Testis (tissue), 3 donors: ENCODE results near the gene NOMO2. TPM values are rescaled to one million over a fixed set of nuclear protein-coding genes. Genes with fewer than 3 reads are reported as not detected.
"Not testable (repeated sequence)": the region's sequence is repeated elsewhere in the genome, so short reads cannot be mapped to it uniquely, and the experiment has no call there.

ENCODE experiments used
- DNase-seq: peaks from one replicate; pipeline ENCODE4 v3.0.0-alpha.2; 2019
- H3K27ac ChIP-seq, 2 donors: fragments of 200-600 bp; sonication (generic); one replicate each; pipeline ENCODE4 v1.5.1; 2019
- H3K27me3 ChIP-seq: fragments of 200-600 bp; sonication (generic); one replicate; pipeline ENCODE4 v1.5.1; 2019
- H3K36me3 ChIP-seq: fragments of 200-600 bp; sonication (generic); one replicate; pipeline ENCODE4 v1.5.1; 2017; ENCODE audit warnings: low read depth; ENCODE audit errors: missing control alignments
- H3K4me1 ChIP-seq: fragments of 200-600 bp; sonication (generic); one replicate; pipeline ENCODE4 v1.5.1; 2019
- H3K4me3 ChIP-seq, 2 donors: fragments of 200-600 bp; sonication (generic); one replicate each; pipeline ENCODE4 v1.5.1; 2017 to 2019
- H3K9me3 ChIP-seq: fragments of 200-600 bp; sonication (generic); one replicate; pipeline ENCODE4 v1.5.1; 2017
- WGBS, 2 donors: methylation state at CpG; one replicate each; pipeline ENCODE4 v1.1.5; 2018; 5-methylcytosine and 5-hydroxymethylcytosine counted together
- intact Hi-C: fragments of 100-400 bp; cut with DNase I; formaldehyde crosslinking; loops from one replicate; pipeline ENCODE4 v1.15.1; 2023; ENCODE audit warnings: low total_unique reads
- polyA plus RNA-seq: library from polyadenylated mRNA; stranded (reverse); fragments of 350-450 nt; fragmentation: Illumina TruSeq; extraction: RNeasy Lipid Tissue Mini Kit (QIAGEN cat#74804); gene quantifications from one replicate; pipeline ENCODE4 v1.2.3, GENCODE V29; 2014; ENCODE audit warnings: low read depth, low replicate concordance; ENCODE audit not compliant: insufficient read depth
- total RNA-seq, 2 donors: library from RNA; depleted of rRNA; stranded (reverse); fragments of >200 nt; gene quantifications; one replicate each; pipeline ENCODE4 v1.2.3, GENCODE V29; 2016

Gene NOMO2
- total and polyA plus RNA-seq, 3 donors from 2014 or later = 57.0 to 108 (median 81.6) TPM

DNA sequence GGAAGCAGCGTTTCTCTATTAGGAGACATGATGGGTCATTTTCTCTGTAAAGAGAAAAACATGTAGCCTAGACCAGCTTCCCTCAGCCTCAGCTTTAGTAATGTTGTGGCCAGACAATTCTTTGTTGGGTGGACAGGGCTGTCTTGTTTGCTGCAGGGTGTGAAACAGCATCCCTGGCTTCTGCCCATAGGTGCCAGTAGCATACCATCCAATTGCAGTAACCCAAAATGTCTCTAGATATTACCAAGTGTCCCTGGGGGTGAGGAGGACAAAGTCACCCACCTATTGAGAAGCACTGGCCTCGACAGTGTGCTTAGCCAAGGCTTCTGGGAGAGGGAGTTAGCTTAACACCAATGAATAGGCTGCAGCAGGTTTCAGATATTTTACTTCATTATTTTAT is 14.0 kb upstream of the NOMO2 start:
- WGBS, 2 donors = 53 to 75% methylated on average over 1 of the region's 2 CpGs
- H3K27me3 ChIP-seq, H3K36me3 ChIP-seq, H3K4me3 ChIP-seq, H3K4me1 ChIP-seq, H3K9me3 ChIP-seq, DNase-seq, H3K27ac ChIP-seq, intact Hi-C loops: not testable (repeated sequence)

DNA sequence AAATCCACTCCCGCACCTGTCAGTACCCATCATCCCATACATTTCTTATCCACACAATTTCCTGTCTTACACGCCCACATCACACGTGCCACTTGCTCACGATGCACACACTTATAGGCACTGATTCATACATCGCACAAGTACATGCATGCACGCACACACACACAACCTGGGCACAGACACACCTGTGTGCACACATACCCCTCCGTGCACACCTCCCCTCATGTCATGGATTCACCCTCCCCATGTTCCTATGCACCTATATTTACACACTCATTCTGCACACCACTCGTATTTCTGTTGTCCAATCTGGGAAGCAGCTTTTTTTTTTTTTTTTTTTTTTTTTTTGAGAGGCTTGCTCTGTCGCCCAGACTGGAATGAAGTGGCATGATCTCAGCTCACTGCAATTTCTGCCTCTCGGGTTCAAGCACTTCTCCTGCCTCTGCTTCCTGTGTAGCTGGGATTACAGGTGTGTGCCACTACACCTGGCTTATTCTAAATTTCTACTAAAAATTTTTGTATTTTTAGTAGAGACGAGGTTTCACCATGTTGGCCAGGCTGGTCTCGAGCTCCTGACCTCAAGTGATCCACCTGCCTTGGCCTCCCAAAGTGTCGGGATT is 13.5 kb upstream of the NOMO2 start:
- WGBS, 2 donors = 86 to 87% methylated on average over 8 to 12 of the region's 13 CpGs
- H3K9me3 ChIP-seq, H3K36me3 ChIP-seq, H3K4me1 ChIP-seq, DNase-seq, H3K27me3 ChIP-seq, H3K4me3 ChIP-seq, H3K27ac ChIP-seq, intact Hi-C loops: not testable (repeated sequence)

DNA sequence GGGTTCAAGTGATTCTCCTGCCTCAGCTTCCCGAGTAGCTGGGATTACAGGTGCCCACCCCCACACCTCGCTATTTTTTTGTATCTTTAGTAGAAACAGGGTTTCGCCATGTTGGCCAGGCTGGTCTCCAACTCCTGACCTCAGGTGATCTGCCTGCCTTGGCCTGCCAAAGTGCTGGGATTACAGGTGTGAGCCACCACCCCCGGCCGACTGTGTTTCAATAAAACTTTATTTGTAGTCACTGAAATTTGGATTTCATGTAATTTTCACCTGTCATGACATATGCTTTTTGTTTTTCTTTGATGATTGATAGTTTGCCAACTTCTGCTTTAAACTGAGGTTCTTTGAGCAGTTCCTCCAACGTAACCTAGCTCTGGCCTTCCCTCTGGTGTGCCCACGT is 12.0 kb upstream of the NOMO2 start:
- H3K9me3 ChIP-seq, H3K27ac ChIP-seq, H3K36me3 ChIP-seq, H3K4me3 ChIP-seq, intact Hi-C loops, H3K4me1 ChIP-seq, DNase-seq, H3K27me3 ChIP-seq: not testable (repeated sequence)
- WGBS, 2 donors = 88 to 89% methylated on average over 3 to 5 of the region's 7 CpGs

DNA sequence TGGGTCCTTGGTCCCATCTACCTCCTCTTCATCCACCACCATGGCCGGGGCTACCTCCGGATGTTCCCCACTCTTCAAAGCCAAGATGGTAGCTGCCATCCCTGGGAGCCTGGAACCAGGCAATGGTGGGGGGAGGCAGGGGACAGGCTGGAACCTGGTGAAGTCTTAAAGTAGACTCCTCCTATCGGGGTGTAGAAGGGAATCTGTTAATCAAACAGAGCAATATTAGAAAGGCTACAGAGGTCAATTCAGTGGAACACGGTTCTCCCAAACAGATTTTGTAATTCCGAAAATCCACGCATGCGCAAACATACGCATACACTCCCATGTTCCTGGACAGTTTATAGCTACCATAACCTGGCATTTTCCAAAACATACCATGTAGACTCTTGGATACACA is 11.1 kb upstream of the NOMO2 start:
- H3K27me3 ChIP-seq, intact Hi-C loops: not testable (repeated sequence)
- WGBS, 2 donors = 76 to 93% methylated on average over 3 of the region's 8 CpGs

DNA sequence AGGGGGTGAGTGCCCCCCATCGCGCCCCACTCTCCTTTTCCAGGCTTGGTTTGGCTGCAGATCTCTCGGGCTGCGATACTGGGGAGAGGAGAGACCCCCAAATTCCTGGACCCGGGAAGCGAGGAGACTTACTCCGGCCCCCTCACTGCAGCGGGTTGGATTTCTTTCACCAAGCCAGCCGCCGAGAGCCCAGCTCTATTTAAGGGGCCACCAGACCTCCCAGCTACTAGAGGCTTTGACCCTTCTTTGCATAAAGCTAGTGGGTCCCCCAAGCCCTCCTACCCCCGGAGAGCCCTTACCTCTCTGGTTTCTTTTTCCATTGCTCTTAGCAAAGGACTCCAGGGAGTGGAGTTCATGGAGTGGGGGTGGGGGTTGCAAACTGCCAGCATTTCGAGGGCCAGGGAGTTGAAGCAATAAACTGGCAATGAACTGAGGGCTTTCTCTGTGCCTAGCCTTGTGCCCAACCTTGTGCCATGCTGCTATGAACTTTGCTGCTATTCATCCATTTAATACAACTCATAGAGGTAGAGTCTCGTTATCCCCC is 9.5 kb upstream of the NOMO2 start:
- H3K9me3 ChIP-seq, H3K27ac ChIP-seq, DNase-seq, H3K4me1 ChIP-seq, intact Hi-C loops, H3K36me3 ChIP-seq, H3K27me3 ChIP-seq: not testable (repeated sequence)
- WGBS, 2 donors = 18% methylated on average over 7 of the region's 13 CpGs; no CpG with 5 or more reads in 1 of the 2 donors
- peak overlapping the region in 1 of 2 donors; percentile 7 for H3K4me3 ChIP-seq

More for the DNA sequence above, 11.1 kb upstream of the NOMO2 start:
- not testable (repeated sequence) for H3K27ac ChIP-seq, DNase-seq, H3K9me3 ChIP-seq, H3K4me3 ChIP-seq, H3K4me1 ChIP-seq, H3K36me3 ChIP-seq

DNA sequence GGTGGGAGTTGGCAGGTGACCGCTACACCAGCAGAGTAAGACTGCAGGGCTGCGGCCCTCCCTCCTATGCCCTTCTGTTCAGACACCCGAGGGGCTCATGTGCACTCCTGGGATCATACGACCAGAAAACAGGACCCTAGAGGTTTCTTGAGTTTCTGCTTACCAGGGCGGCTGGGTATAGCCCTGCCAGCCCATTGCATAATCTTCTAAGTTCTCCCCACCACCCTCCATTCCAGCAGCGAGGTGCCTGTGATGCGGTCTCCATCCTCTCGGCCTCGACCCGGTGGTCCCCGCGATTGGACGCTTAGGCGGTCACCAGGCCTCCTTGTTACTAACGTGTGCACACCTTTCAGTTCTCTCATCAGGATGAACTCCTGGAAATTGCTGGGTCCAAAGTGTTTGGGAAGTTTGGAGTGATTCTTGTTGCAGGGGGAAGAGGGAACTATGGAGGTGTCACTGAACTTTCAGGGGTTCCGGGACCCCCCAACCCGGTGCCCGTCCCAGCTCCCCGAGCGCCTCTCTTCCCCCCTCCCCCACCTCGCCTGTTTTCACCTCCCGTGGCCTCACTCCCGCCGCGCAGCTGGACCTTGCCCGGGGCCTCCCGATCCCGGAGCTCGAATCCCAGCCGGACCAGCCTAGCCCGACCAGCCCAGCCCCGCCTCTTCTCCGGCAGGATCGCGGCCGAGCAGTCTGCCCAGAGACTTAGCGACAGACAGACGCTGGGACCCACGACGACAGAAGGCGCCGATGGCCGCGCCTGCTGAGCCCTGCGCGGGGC is 8.8 kb upstream of the NOMO2 start:
- H3K9me3 ChIP-seq, H3K27ac ChIP-seq: not testable (repeated sequence)

DNA sequence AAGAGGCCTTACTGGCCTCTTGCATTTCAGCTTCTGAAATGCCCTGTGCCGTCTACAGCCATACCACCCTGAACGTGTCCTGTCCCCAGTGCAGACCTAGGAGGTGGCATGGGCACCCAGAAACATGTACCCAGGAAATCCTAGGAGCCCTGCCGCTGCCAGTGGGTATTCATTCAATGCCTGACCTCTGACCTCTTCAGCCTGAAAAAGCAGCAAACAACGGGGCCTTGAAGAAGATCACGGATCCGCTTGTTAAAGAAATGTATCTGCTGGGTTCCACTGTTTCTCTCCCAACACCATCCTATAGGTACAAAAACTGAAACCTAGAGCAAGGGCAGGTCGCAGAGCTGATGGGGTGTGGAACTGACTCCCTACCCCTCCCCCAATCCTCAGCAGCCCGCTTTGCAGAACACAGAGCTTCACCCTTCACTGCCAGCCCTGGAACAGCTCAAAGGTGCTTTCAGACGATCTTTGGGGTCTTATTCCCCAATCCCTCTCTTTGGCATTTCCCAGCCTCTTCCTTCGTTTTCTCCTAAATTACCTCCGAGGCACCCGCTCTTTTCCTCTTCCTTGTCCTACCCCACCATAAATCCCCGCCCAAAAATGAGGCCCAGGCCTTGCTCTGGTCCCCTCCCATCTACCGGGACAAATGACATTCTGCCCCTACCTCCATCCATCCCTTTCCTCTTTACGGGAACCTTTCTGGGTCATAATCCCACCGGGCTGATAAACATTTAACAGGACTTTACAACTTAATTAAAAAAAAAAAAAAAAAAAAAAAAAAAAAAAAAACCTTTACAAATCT is 1.3 kb downstream of the NOMO2 start:
- H3K27me3 ChIP-seq, H3K4me1 ChIP-seq, DNase-seq, H3K27ac ChIP-seq, H3K36me3 ChIP-seq, H3K9me3 ChIP-seq, H3K4me3 ChIP-seq, intact Hi-C loops: not testable (repeated sequence)
- 28 to 31% methylated on average over 10 to 16 of the region's 16 CpGs for WGBS, 2 donors

More for the DNA sequence above, 8.8 kb upstream of the NOMO2 start:
- intact Hi-C loops, H3K27me3 ChIP-seq, H3K36me3 ChIP-seq, H3K4me1 ChIP-seq, DNase-seq: not testable (repeated sequence)
- 7 to 10% methylated on average over 13 to 19 of the region's 46 CpGs for WGBS, 2 donors
- peak overlapping the region in 1 of 2 donors; percentile 7 for H3K4me3 ChIP-seq

DNA sequence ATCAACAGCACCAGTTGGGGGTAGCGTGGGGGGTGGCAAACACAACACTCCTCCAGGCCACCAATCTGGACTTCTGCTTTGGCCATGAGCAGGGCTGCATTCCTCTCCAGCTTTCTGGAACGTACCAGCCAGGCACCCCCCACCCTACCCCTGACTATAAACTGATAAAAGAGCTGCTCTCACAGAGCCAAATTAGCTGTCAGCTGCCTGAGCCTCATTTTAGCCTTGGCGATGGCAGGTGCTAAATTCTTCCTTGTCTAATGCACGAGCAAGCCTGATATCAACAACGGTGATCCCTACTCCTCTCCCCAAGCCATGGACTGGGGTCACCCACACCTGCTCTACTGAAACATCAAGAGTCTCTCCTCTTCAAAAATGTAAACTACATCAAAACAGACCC is 8.2 kb downstream of the NOMO2 start:
- DNase-seq, H3K4me1 ChIP-seq, H3K27ac ChIP-seq, intact Hi-C loops, H3K36me3 ChIP-seq, H3K27me3 ChIP-seq, H3K9me3 ChIP-seq, H3K4me3 ChIP-seq: not testable (repeated sequence)
- WGBS, 2 donors = 58% methylated on average over 2 of the region's 5 CpGs; no CpG with 5 or more reads in 1 of the 2 donors

DNA sequence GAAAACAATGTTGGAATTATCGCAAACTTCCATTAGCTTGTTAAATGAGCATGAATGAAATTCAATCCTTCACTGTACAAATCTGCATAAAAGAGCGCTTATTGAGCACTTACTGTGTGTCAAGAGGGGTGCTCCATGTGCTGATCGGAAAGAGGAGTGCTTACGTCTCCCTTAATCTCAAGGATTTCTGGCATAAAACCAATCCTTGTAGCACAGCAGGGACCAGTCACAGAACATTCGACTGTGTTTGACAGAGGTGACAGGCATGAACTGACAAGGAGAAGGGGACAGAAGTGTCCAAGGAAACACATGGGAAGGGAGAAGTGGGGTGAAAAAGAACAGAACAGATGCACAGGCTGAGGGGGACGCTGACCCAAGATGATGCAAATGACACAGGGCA is 14.5 kb downstream of the NOMO2 start:
- H3K4me3 ChIP-seq, H3K9me3 ChIP-seq, intact Hi-C loops, H3K27me3 ChIP-seq, H3K27ac ChIP-seq, H3K4me1 ChIP-seq, H3K36me3 ChIP-seq, DNase-seq: not testable (repeated sequence)
- WGBS, 2 donors = 82 to 84% methylated on average over 3 of the region's 6 CpGs

- not testable (repeated sequence) for DNase-seq
Measured at GRCh38 chr16:18546853-18547252, 15.0 kb downstream of the NOMO2 start.

DNA sequence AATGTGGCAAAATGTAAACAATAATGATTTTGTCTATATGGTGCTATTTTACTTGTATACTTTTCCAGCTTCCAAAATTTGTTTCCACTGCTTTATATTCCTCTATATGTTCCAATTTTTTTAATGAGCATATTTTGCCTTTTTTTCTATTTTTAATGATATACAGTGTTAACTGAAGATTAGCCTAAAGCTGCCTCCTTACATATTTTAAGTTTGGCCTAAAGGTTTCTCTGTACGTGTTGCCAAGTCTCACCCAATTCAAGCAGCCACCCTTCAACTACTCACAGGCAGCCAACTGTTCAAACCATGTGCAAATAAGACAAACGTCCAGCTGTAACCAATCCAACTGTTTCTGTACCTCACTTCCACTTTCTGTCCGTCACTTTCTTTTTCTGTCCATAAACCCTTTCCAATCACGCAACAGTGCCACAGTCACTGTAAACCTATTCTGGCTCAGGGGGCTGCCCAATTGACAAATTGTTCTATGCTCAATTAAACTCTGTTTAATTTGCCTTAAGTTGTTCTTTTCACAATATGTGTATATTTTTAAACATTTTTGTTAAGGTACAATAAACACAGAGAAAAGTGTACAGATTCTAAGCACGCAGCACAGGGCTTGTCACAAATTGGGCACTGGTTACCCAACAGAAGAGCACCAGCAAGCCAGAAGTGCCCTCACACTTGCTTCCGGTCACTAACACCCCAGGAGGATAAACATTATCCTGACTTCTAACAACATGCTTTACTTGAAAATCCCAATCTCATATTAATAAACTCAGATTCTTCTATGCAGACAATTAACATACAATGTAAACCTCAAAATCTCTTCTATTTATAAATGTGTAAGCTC is 17.4 kb downstream of the NOMO2 start:
- not testable (repeated sequence) for DNase-seq, H3K4me1 ChIP-seq, H3K27ac ChIP-seq

More at GRCh38 chr16:18546853-18547252, 15.0 kb downstream of the NOMO2 start:
- H3K4me1 ChIP-seq, intact Hi-C loops, H3K27me3 ChIP-seq, H3K4me3 ChIP-seq, H3K27ac ChIP-seq, H3K9me3 ChIP-seq, H3K36me3 ChIP-seq: not testable (repeated sequence)
- WGBS, 2 donors = no CpG with 5 or more reads among the region's 5 CpGs

More for the DNA sequence above, 17.4 kb downstream of the NOMO2 start:
- H3K4me3 ChIP-seq, H3K27me3 ChIP-seq, H3K36me3 ChIP-seq, intact Hi-C loops, H3K9me3 ChIP-seq: not testable (repeated sequence)
- WGBS, 2 donors = 90 to 92% methylated on average over 3 to 6 of the region's 6 CpGs
